HUES64 (cell line): Measurements from ENCODE around the gene TEX2.
"Not testable (repeated sequence)": the region's sequence is repeated elsewhere in the genome, so short reads cannot be mapped to it uniquely, and the experiment has no call there.

Experiments used
- H3K27ac ChIP-seq: 2 replicates; pipeline ENCODE4 v1.7.0; 2013; ENCODE audit warnings: low read depth, low read length, inconsistent platforms
- H3K27me3 ChIP-seq: 2 replicates; pipeline ENCODE4 v1.6.1; 2013; ENCODE audit warnings: mild to moderate bottlenecking, low read length; ENCODE audit not compliant: insufficient read depth
- H3K36me3 ChIP-seq: 2 replicates; pipeline ENCODE4 v1.6.1; 2013; ENCODE audit warnings: mild to moderate bottlenecking, low read length; ENCODE audit not compliant: insufficient read depth
- H3K4me1 ChIP-seq: 2 replicates; pipeline ENCODE4 v1.6.1; 2013; ENCODE audit warnings: mild to moderate bottlenecking, low read length, moderate library complexity; ENCODE audit not compliant: insufficient read depth
- H3K4me3 ChIP-seq: 2 replicates; pipeline ENCODE4 v1.5.1; 2013; ENCODE audit warnings: mild to moderate bottlenecking, low read length, moderate library complexity
- H3K9ac ChIP-seq: 2 replicates; pipeline ENCODE4 v1.6.1; 2013; ENCODE audit warnings: mild to moderate bottlenecking, low read depth, low read length
- H3K9me3 ChIP-seq: 2 replicates; pipeline ENCODE4 v1.6.1; 2013; ENCODE audit warnings: low read depth, low read length; ENCODE audit not compliant: insufficient read depth
- WGBS: fragments of 150-250, 120-280 bp; methylation state at CpG from one replicate; pipeline ENCODE4 v1.1.7; 2013; ENCODE audit warnings: missing lambda C conversion rate; 5-methylcytosine and 5-hydroxymethylcytosine counted together

The TEX2 gene

GRCh38 chr17:64250233-64250835, 12.7 kb downstream of the TEX2 start:
- 94% methylated on average over 4 of the region's 4 CpGs for WGBS
- H3K9me3 ChIP-seq = no peaks in the 10 kb centered on the region
- H3K27ac ChIP-seq = no peak overlapping the region
- H3K27me3 ChIP-seq = no peaks in the 10 kb centered on the region
- H3K36me3 ChIP-seq = no peaks in the 10 kb centered on the region
- peaks cover 4% of the 10 kb centered on the region; the same call in 1 of the 2 replicates for H3K4me1 ChIP-seq
- H3K9ac ChIP-seq = no peak overlapping the region
- H3K4me3 ChIP-seq = no peak overlapping the region

- Histone ChIP-seq H3K4me1 (no peaks in the 10 kb centered on the region; the same call in 1 of the 2 replicates), H3K9me3 (no peaks in the 10 kb centered on the region), H3K4me3 (no peak overlapping the region), H3K27ac (no peak overlapping the region), H3K9ac (no peak overlapping the region), H3K36me3 (no peaks in the 10 kb centered on the region), H3K27me3 (no peaks in the 10 kb centered on the region)
- WGBS = 83% methylated on average over 1 of the region's 1 CpG
Measured at GRCh38 chr17:64247836-64248235, 15.2 kb downstream of the TEX2 start.

- Histone ChIP-seq H3K27ac (no peak overlapping the region), H3K9ac (no peak overlapping the region), H3K27me3 (no peaks in the 10 kb centered on the region), H3K36me3 (no peaks in the 10 kb centered on the region), H3K4me3 (no peak overlapping the region), H3K9me3 (no peaks in the 10 kb centered on the region), H3K4me1 (peaks cover 10% of the 10 kb centered on the region)
- 93% methylated on average over 11 of the region's 11 CpGs for WGBS
Measured at GRCh38 chr17:64245218-64246145, 17.6 kb downstream of the TEX2 start.

- Histone ChIP-seq H3K9me3 (no peaks in the 10 kb centered on the region), H3K4me1 (peaks cover 15% of the 10 kb centered on the region), H3K27me3 (no peaks in the 10 kb centered on the region), H3K4me3 (no peak overlapping the region), H3K27ac (no peak overlapping the region), H3K36me3 (no peaks in the 10 kb centered on the region), H3K9ac (no peak overlapping the region)
- WGBS = 84% methylated on average over 5 of the region's 5 CpGs
Measured at GRCh38 chr17:64244165-64244564, 18.9 kb downstream of the TEX2 start.

- H3K4me3 ChIP-seq = no peak overlapping the region
- WGBS = 92% methylated on average over 2 of the region's 2 CpGs
Measured at GRCh38 chr17:64243340-64243739, 19.7 kb downstream of the TEX2 start.

GRCh38 chr17:64242633-64243032, 20.4 kb downstream of the TEX2 start:
- Histone ChIP-seq H3K27me3 (no peaks in the 10 kb centered on the region), H3K9ac (no peak overlapping the region), H3K9me3 (no peaks in the 10 kb centered on the region), H3K27ac (no peak overlapping the region), H3K4me1 (peaks cover 15% of the 10 kb centered on the region), H3K36me3 (no peaks in the 10 kb centered on the region), H3K4me3 (no peak overlapping the region)
- 91% methylated on average over 6 of the region's 7 CpGs for WGBS

More at GRCh38 chr17:64243340-64243739, 19.7 kb downstream of the TEX2 start:
- no peaks in the 10 kb centered on the region for H3K27me3 ChIP-seq
- no peak overlapping the region for H3K9ac ChIP-seq
- H3K9me3 ChIP-seq = no peaks in the 10 kb centered on the region
- no peaks in the 10 kb centered on the region for H3K36me3 ChIP-seq
- H3K27ac ChIP-seq = no peak overlapping the region
- peaks cover 15% of the 10 kb centered on the region for H3K4me1 ChIP-seq

- H3K36me3 ChIP-seq = no peaks in the 10 kb centered on the region
- H3K27ac ChIP-seq = no peak overlapping the region
- H3K4me1 ChIP-seq = peaks cover 21% of the 10 kb centered on the region
- 82% methylated on average over 8 of the region's 8 CpGs for WGBS
- peak overlapping the region; percentile 8; the same call in 1 of the 2 replicates for H3K9ac ChIP-seq
- H3K27me3 ChIP-seq = no peaks in the 10 kb centered on the region
- H3K9me3 ChIP-seq = no peaks in the 10 kb centered on the region
- no peak overlapping the region for H3K4me3 ChIP-seq
Measured at GRCh38 chr17:64240741-64241347, 22.2 kb downstream of the TEX2 start.

- Histone ChIP-seq H3K4me3 (no peak overlapping the region), H3K9me3 (no peaks in the 10 kb centered on the region), H3K27me3 (no peaks in the 10 kb centered on the region), H3K27ac (no peak overlapping the region), H3K4me1 (peaks cover 21% of the 10 kb centered on the region), H3K9ac (no peak overlapping the region), H3K36me3 (no peaks in the 10 kb centered on the region)
- WGBS = 68% methylated on average over 5 of the region's 5 CpGs
Measured at GRCh38 chr17:64240261-64240740, 22.8 kb downstream of the TEX2 start.

GRCh38 chr17:64238449-64238848, 24.6 kb downstream of the TEX2 start:
- H3K4me3 ChIP-seq, H3K27ac ChIP-seq, H3K9me3 ChIP-seq, H3K27me3 ChIP-seq, H3K36me3 ChIP-seq, H3K9ac ChIP-seq: not testable (repeated sequence)
- 58% methylated on average over 4 of the region's 4 CpGs for WGBS
- peaks cover 21% of the 10 kb centered on the region for H3K4me1 ChIP-seq

GRCh38 chr17:64236827-64237403, 26.1 kb downstream of the TEX2 start:
- 86% methylated on average over 9 of the region's 9 CpGs for WGBS
- H3K27me3 ChIP-seq = no peaks in the 10 kb centered on the region
- no peaks in the 10 kb centered on the region for H3K36me3 ChIP-seq
- H3K27ac ChIP-seq = no peak overlapping the region
- H3K4me3 ChIP-seq = no peak overlapping the region
- H3K9me3 ChIP-seq = no peaks in the 10 kb centered on the region
- peaks cover 26% of the 10 kb centered on the region for H3K4me1 ChIP-seq
- H3K9ac ChIP-seq = no peak overlapping the region

- Histone ChIP-seq H3K4me1 (peaks cover 11% of the 10 kb centered on the region), H3K4me3 (no peak overlapping the region), H3K9me3 (no peaks in the 10 kb centered on the region), H3K36me3 (no peaks in the 10 kb centered on the region), H3K9ac (no peak overlapping the region), H3K27me3 (no peaks in the 10 kb centered on the region), H3K27ac (no peak overlapping the region)
- WGBS = 92% methylated on average over 6 of the region's 6 CpGs
Measured at GRCh38 chr17:64234961-64235360, 28.1 kb downstream of the TEX2 start.
